Activated naive CD4-positive, alpha-beta T cell treated with anti-CD3 and anti-CD28 coated beads, Interleukin-2, amount 10 ng/mL, durations not matched to agents 7 days and 5 days (primary cell): ENCODE measurements around the gene UBE2J2.

Source experiments
- CTCF ChIA-PET: fragments of 350-600 bp; sonication (Branson Sonifier 250); formaldehyde crosslinking; loops from one replicate; lab custom pipeline; 2021; ENCODE audit warnings: antibody characterized with exemption; lab: Charles Lee
- DNase-seq: peaks from one replicate; pipeline ENCODE4 v3.0.0-alpha.2; 2020
- H3K27ac Mint-ChIP-seq: one replicate; pipeline ENCODE4 v1.8.0; 2021; ENCODE audit warnings: mild to moderate bottlenecking, moderate library complexity, mixed read lengths
- H3K27me3 Mint-ChIP-seq: one replicate; pipeline ENCODE4 v1.8.0; 2021; ENCODE audit warnings: mild to moderate bottlenecking, mixed read lengths
- H3K36me3 Mint-ChIP-seq: one replicate; pipeline ENCODE4 v1.8.0; 2021; ENCODE audit warnings: mixed read lengths
- H3K4me1 Mint-ChIP-seq: one replicate; pipeline ENCODE4 v1.8.0; 2021; ENCODE audit warnings: mixed read lengths
- H3K4me3 Mint-ChIP-seq: one replicate; pipeline ENCODE4 v1.8.0; 2021; ENCODE audit warnings: mild to moderate bottlenecking, moderate library complexity, mixed read lengths
- H3K9me3 Mint-ChIP-seq: one replicate; pipeline ENCODE4 v1.8.0; 2021; ENCODE audit warnings: mixed read lengths

UBE2J2 gene

GRCh38 chr1:1313500-1314236 is 40.0 kb upstream of the UBE2J2 start:
- no peak overlapping the region for H3K4me3 Mint-ChIP-seq
- no peak overlapping the region for H3K27ac Mint-ChIP-seq

GRCh38 chr1:1312450-1313314 is 39.0 kb upstream of the UBE2J2 start:
- Mint-ChIP-seq H3K27ac (no peak overlapping the region), H3K36me3 (peaks cover 24% of the 10 kb centered on the region), H3K4me3 (no peak overlapping the region), H3K4me1 (peaks cover 7% of the 10 kb centered on the region), H3K27me3 (no peaks in the 10 kb centered on the region), H3K9me3 (no peaks in the 10 kb centered on the region)
- CTCF ChIA-PET, result no interaction called here
- DNase-seq, result no peak

More at GRCh38 chr1:1313500-1314236, 40.0 kb upstream of the UBE2J2 start:
- H3K36me3 Mint-ChIP-seq, result peaks cover 25% of the 10 kb centered on the region
- H3K27me3 Mint-ChIP-seq, result no peaks in the 10 kb centered on the region
- DNase-seq, result no peak
- no peaks in the 10 kb centered on the region for H3K9me3 Mint-ChIP-seq
- H3K4me1 Mint-ChIP-seq, result peaks cover 7% of the 10 kb centered on the region
- CTCF ChIA-PET, result no interaction called here

- Mint-ChIP-seq H3K4me1 (peaks cover 12% of the 10 kb centered on the region), H3K36me3 (peaks cover 20% of the 10 kb centered on the region), H3K27ac (no peak overlapping the region), H3K27me3 (no peaks in the 10 kb centered on the region), H3K9me3 (no peaks in the 10 kb centered on the region), H3K4me3 (no peak overlapping the region)
- no peak for DNase-seq
- CTCF ChIA-PET, result no interaction called here
Measured at GRCh38 chr1:1311107-1312104, 37.8 kb upstream of the UBE2J2 start.

GRCh38 chr1:1310476-1311053 is 36.9 kb upstream of the UBE2J2 start:
- H3K4me1 Mint-ChIP-seq, result peaks cover 19% of the 10 kb centered on the region
- no peaks in the 10 kb centered on the region for H3K9me3 Mint-ChIP-seq
- H3K27me3 Mint-ChIP-seq, result no peaks in the 10 kb centered on the region
- CTCF ChIA-PET, result no interaction called here
- H3K27ac Mint-ChIP-seq, result peak overlapping the region; percentile 14
- peaks cover 16% of the 10 kb centered on the region for H3K36me3 Mint-ChIP-seq
- no peak for DNase-seq
- H3K4me3 Mint-ChIP-seq, result peak overlapping the region; percentile 76

- DNase-seq, result no peak
- no peaks in the 10 kb centered on the region for H3K27me3 Mint-ChIP-seq
- H3K4me1 Mint-ChIP-seq, result peaks cover 21% of the 10 kb centered on the region
- no peaks in the 10 kb centered on the region for H3K9me3 Mint-ChIP-seq
- H3K27ac Mint-ChIP-seq, result peak overlapping the region; percentile 42
- H3K36me3 Mint-ChIP-seq, result peaks cover 15% of the 10 kb centered on the region
- H3K4me3 Mint-ChIP-seq, result peak overlapping the region; percentile 76
- CTCF ChIA-PET, result no interaction called here
Measured at GRCh38 chr1:1310109-1310385, 36.4 kb upstream of the UBE2J2 start.

- CTCF ChIA-PET, result no interaction called here
- Mint-ChIP-seq H3K27ac (peak overlapping the region; percentile 83), H3K36me3 (peaks cover 11% of the 10 kb centered on the region), H3K4me1 (peaks cover 25% of the 10 kb centered on the region), H3K4me3 (peak overlapping the region; percentile 76), H3K27me3 (no peaks in the 10 kb centered on the region), H3K9me3 (no peaks in the 10 kb centered on the region)
- DNase-seq, result peak; percentile 34
Measured at GRCh38 chr1:1309251-1310108, 35.8 kb upstream of the UBE2J2 start.

- no peaks in the 10 kb centered on the region for H3K9me3 Mint-ChIP-seq
- CTCF ChIA-PET, result no interaction called here
- peaks cover 26% of the 10 kb centered on the region for H3K4me1 Mint-ChIP-seq
- H3K36me3 Mint-ChIP-seq, result peaks cover 11% of the 10 kb centered on the region
- peak overlapping the region; percentile 84 for H3K4me3 Mint-ChIP-seq
- DNase-seq, result no peak
- H3K27ac Mint-ChIP-seq, result peak overlapping the region; percentile 89
- no peaks in the 10 kb centered on the region for H3K27me3 Mint-ChIP-seq
Measured at GRCh38 chr1:1308756-1309250, 35.1 kb upstream of the UBE2J2 start.

GRCh38 chr1:1307923-1308755 is 34.5 kb upstream of the UBE2J2 start, which contains the start of the genes ACAP3 and PUSL1:
TSS of gene ACAP3 (minus strand) at chr1:1307930. CDS start at chr1:1307815, 115 bp downstream.
TSS of gene PUSL1 (plus strand) at chr1:1308597. CDS start at chr1:1308644, 47 bp downstream.
- no peaks in the 10 kb centered on the region for H3K27me3 Mint-ChIP-seq
- H3K9me3 Mint-ChIP-seq, result no peaks in the 10 kb centered on the region
- peak; percentile 89 for DNase-seq
- peaks cover 8% of the 10 kb centered on the region for H3K36me3 Mint-ChIP-seq
- CTCF ChIA-PET, result no interaction called here
- peaks cover 26% of the 10 kb centered on the region for H3K4me1 Mint-ChIP-seq
- peak within 1 kb of the TSS; percentile 89 for H3K4me3 Mint-ChIP-seq
- peak within 1 kb of the TSS; percentile 93 for H3K27ac Mint-ChIP-seq

GRCh38 chr1:1307261-1307922 is 33.7 kb upstream of the UBE2J2 start:
- Mint-ChIP-seq H3K9me3 (no peaks in the 10 kb centered on the region), H3K36me3 (peaks cover 3% of the 10 kb centered on the region), H3K4me1 (peaks cover 26% of the 10 kb centered on the region), H3K27ac (peak overlapping the region; percentile 93), H3K4me3 (peak overlapping the region; percentile 89), H3K27me3 (no peaks in the 10 kb centered on the region)
- CTCF ChIA-PET, result interaction anchor here (0.5 kb wide), 1 partner anchor 290 kb away, joined by 3 read pairs; no protein-coding TSS in a partner anchor
- no peak for DNase-seq

- CTCF ChIA-PET, result interaction anchor here (0.5 kb wide), 1 partner anchor 289 kb away, joined by 3 read pairs; no protein-coding TSS in a partner anchor
- no peak for DNase-seq
- peaks cover 26% of the 10 kb centered on the region for H3K4me1 Mint-ChIP-seq
Measured at GRCh38 chr1:1306661-1307260, 33.1 kb upstream of the UBE2J2 start.

GRCh38 chr1:1306070-1306660 is 32.5 kb upstream of the UBE2J2 start:
- peak overlapping the region; percentile 89 for H3K4me3 Mint-ChIP-seq
- H3K27ac Mint-ChIP-seq, result peak overlapping the region; percentile 93
- peak; percentile 52 for DNase-seq
- peaks cover 3% of the 10 kb centered on the region for H3K36me3 Mint-ChIP-seq
- CTCF ChIA-PET, result interaction anchor here (1.1 to 1.3 kb wide), 3 partner anchors 66 to 323 kb away, joined by 3 to 12 read pairs (median 7); partner anchors contain the start of gene AURKAIP1
- no peaks in the 10 kb centered on the region for H3K27me3 Mint-ChIP-seq
- H3K4me1 Mint-ChIP-seq, result peaks cover 26% of the 10 kb centered on the region
- no peaks in the 10 kb centered on the region for H3K9me3 Mint-ChIP-seq

More at GRCh38 chr1:1306661-1307260, 33.1 kb upstream of the UBE2J2 start:
- H3K27ac Mint-ChIP-seq, result peak overlapping the region; percentile 93
- H3K4me3 Mint-ChIP-seq, result peak overlapping the region; percentile 89
- H3K27me3 Mint-ChIP-seq, result no peaks in the 10 kb centered on the region
- H3K9me3 Mint-ChIP-seq, result no peaks in the 10 kb centered on the region
- H3K36me3 Mint-ChIP-seq, result peaks cover 3% of the 10 kb centered on the region
